HepG2 (cell line): ENCODE data around the gene HDGFL2. TPM values are rescaled to one million over a fixed set of nuclear protein-coding genes. Genes with fewer than 3 reads are reported as not detected.
A peak's percentile ranks its signal among the peaks of the same experiment; 100 is the strongest.

Source experiments
- CENPX ChIP-seq: sonication (generic); formaldehyde crosslinking; IDR thresholded peaks from 2 replicates; pipeline ENCODE4 v1.9.0; 2021; ENCODE audit warnings: mild to moderate bottlenecking, missing genetic modification reagents, moderate library complexity
- CSRNP1 ChIP-seq: sonication (generic); formaldehyde crosslinking; IDR thresholded peaks from 2 replicates; pipeline ENCODE4 v1.8.1; 2023; ENCODE audit warnings: mild to moderate bottlenecking, missing genetic modification reagents
- DRAP1 ChIP-seq: IDR thresholded peaks from 2 replicates; pipeline ENCODE4 v1.6.1; 2016; ENCODE audit warnings: missing genetic modification reagents, missing compliant biosample characterization
- ELF3 ChIP-seq: IDR thresholded peaks from 2 replicates; pipeline ENCODE4 v1.6.1; 2016; ENCODE audit warnings: missing genetic modification reagents, missing compliant biosample characterization
- ELK4 ChIP-seq: sonication (generic); formaldehyde crosslinking; IDR thresholded peaks from 2 replicates; pipeline ENCODE4 v1.9.0; 2021; ENCODE audit warnings: missing genetic modification reagents, borderline replicate concordance
- FOSL2 ChIP-seq: sonication (generic); formaldehyde crosslinking; IDR thresholded peaks from 2 replicates; pipeline ENCODE4 v1.4.0; 2020; ENCODE audit warnings: missing genetic modification reagents
- GFI1 ChIP-seq: sonication (generic); formaldehyde crosslinking; IDR thresholded peaks from 2 replicates; pipeline ENCODE4 v1.5.0; 2020; ENCODE audit warnings: missing genetic modification reagents, mild to moderate bottlenecking, borderline replicate concordance
- KMT2A ChIP-seq: sonication (generic); formaldehyde crosslinking; IDR thresholded peaks from 2 replicates; pipeline ENCODE4 v1.4.0; 2020; ENCODE audit warnings: missing genetic modification reagents
- MTERF4 ChIP-seq: sonication (generic); formaldehyde crosslinking; IDR thresholded peaks from 2 replicates; pipeline ENCODE4 v1.8.0; 2023; ENCODE audit warnings: mild to moderate bottlenecking, missing genetic modification reagents
- REST ChIP-seq, 2 experiments: IDR thresholded peaks; 2 replicates each; pipeline ENCODE4 v1.6.1; 2011 to 2012; ENCODE audit warnings: low read length in 2 of 2, borderline replicate concordance in 1 of 2, low read depth in 1 of 2, mild to moderate bottlenecking in 1 of 2, moderate library complexity in 1 of 2
- SALL1 ChIP-seq: sonication (generic); formaldehyde crosslinking; IDR thresholded peaks from 2 replicates; pipeline ENCODE4 v1.8.0; 2022; ENCODE audit warnings: mild to moderate bottlenecking, missing genetic modification reagents
- SMAD3 ChIP-seq: sonication (generic); formaldehyde crosslinking; IDR thresholded peaks from 2 replicates; pipeline ENCODE4 v1.4.0; 2020; ENCODE audit warnings: missing genetic modification reagents
- SRF ChIP-seq: IDR thresholded peaks from 2 replicates; pipeline ENCODE4 v1.6.1; 2011; ENCODE audit warnings: mild to moderate bottlenecking, low read depth, low read length, moderate library complexity
- SRSF4 ChIP-seq: fragments of 200-400 bp; formaldehyde crosslinking; IDR thresholded peaks from one replicate; pipeline ENCODE4 v1.6.1; 2018; ENCODE audit warnings: mild to moderate bottlenecking, low read depth, low read length, moderate library complexity; ENCODE audit not compliant: poor library complexity, severe bottlenecking
- TOE1 ChIP-seq: sonication (generic); formaldehyde crosslinking; IDR thresholded peaks from 2 replicates; pipeline ENCODE4 v1.4.0; 2020; ENCODE audit warnings: mild to moderate bottlenecking, missing genetic modification reagents
- ZNF234 ChIP-seq: sonication (generic); formaldehyde crosslinking; conservative IDR thresholded peaks from 2 replicates; pipeline ENCODE4 v1.5.1; 2020; ENCODE audit warnings: mild to moderate bottlenecking, missing genetic modification reagents
- ZNF282 ChIP-seq: fragments of 450-650 bp; IDR thresholded peaks from 2 replicates; pipeline ENCODE4 v1.6.1; 2018; ENCODE audit not compliant: partially characterized antibody
- ZNF333 ChIP-seq: sonication (generic); formaldehyde crosslinking; IDR thresholded peaks from 2 replicates; pipeline ENCODE4 v1.4.0; 2020; ENCODE audit warnings: mild to moderate bottlenecking, missing genetic modification reagents, borderline replicate concordance
- ZNF33A ChIP-seq: sonication (generic); formaldehyde crosslinking; IDR thresholded peaks from 2 replicates; pipeline ENCODE4 v1.5.1; 2020; ENCODE audit warnings: missing genetic modification reagents, mild to moderate bottlenecking, moderate library complexity, borderline replicate concordance
- ZNF446 ChIP-seq: sonication (generic); formaldehyde crosslinking; IDR thresholded peaks from 2 replicates; pipeline ENCODE4 v1.5.0; 2020; ENCODE audit warnings: mild to moderate bottlenecking, missing genetic modification reagents
- ZNF451 ChIP-seq: sonication (generic); formaldehyde crosslinking; IDR thresholded peaks from 2 replicates; pipeline ENCODE4 v1.5.0; 2020; ENCODE audit warnings: mild to moderate bottlenecking, missing genetic modification reagents
- polyA plus RNA-seq, 8 experiments: library from polyadenylated mRNA; depleted of rRNA in 3 of 8; stranded (reverse) in 7 of 8; unstranded in 1 of 8; fragments of >200 nt; fragmentation: Illumina TruSeq in 4 of 8; extraction: Trizol in 4 of 8; gene quantifications; 2 replicates each; pipeline versions ENCODE4 v1.2.1 to v1.2.3, GENCODE V29; 2011 to 2016; ENCODE audit warnings: low read depth in 4 of 8, missing spikeins in 1 of 8, mixed read lengths in 1 of 8; ENCODE audit not compliant: insufficient read depth in 1 of 8
- total RNA-seq, 5 experiments: library from RNA; depleted of rRNA; stranded (reverse); fragments of >200 nt; fragmentation: Illumina TruSeq; extraction: Trizol; gene quantifications; 2 replicates each; pipeline ENCODE4 v1.2.3, GENCODE V29; 2016; ENCODE audit warnings: low read depth in 1 of 5

The HDGFL2 gene
- total and polyA plus RNA-seq, 2 of the 13 experiments (the other 11 are each of a cell fraction or from before 2014, with no cell fraction given), result 20.0 to 51.1 TPM

- TF ChIP-seq CENPX (CRISPR knock-in tag) (no peak), SMAD3 (CRISPR knock-in tag) (no peak), DRAP1 (CRISPR knock-in tag) (no peak), TOE1 (no peak), SALL1 (peak; percentile 92), ZNF333 (CRISPR knock-in tag) (no peak), KMT2A (no peak), ZNF446 (CRISPR knock-in tag) (no peak), ZNF451 (CRISPR knock-in tag) (peak; percentile 77; the same call in 1 of the 2 replicates), ZNF282 (no peak), ZNF234 (CRISPR knock-in tag) (no peak), ELK4 (CRISPR knock-in tag) (no peak), SRSF4 (no peak), ZNF33A (CRISPR knock-in tag) (no peak), SRF (no peak), MTERF4 (CRISPR knock-in tag) (0 out of 2 replicates have a peak, but pooled peaks have one; percentile 57), FOSL2 (CRISPR knock-in tag) (peak; percentile 22; the same call in 1 of the 2 replicates), GFI1 (no peak; the same call in 1 of the 2 replicates), ELF3 (CRISPR knock-in tag) (0 out of 2 replicates have a peak, but pooled peaks have one; percentile 22), CSRNP1 (CRISPR knock-in tag) (peak; percentile 56; the same call in 1 of the 2 replicates), REST (IDR thresholded peaks at IDR 0.05; ENCODE audit: borderline replicate concordance in 1 of 2, low read depth in 1 of 2, low read length in 2 of 2) (no peak)
Measured at GRCh38 chr19:4531562-4532165, 59.6 kb downstream of the HDGFL2 start (continued).
